Neuronal stem cell (in vitro differentiated cells): ENCODE measurements around the gene MS4A18.

Experiments used
- DNase-seq: peaks from one replicate; pipeline ENCODE4 v3.0.0-alpha.2; 2013; ENCODE audit warnings: low spot score
- H2AFZ ChIP-seq: one replicate; pipeline ENCODE4 v1.6.1; 2013; ENCODE audit warnings: mild to moderate bottlenecking, low read length, inconsistent platforms
- H2AK5ac ChIP-seq: 2 replicates; pipeline ENCODE4 v1.6.1; 2013; ENCODE audit warnings: low read depth, mild to moderate bottlenecking, inconsistent platforms, low read length, moderate library complexity, mixed read lengths
- H2BK120ac ChIP-seq: 2 replicates; pipeline ENCODE4 v1.6.1; 2013; ENCODE audit warnings: low read depth, mild to moderate bottlenecking, inconsistent platforms, low read length, moderate library complexity, mixed read lengths
- H2BK12ac ChIP-seq: one replicate; pipeline ENCODE4 v1.6.1; 2013; ENCODE audit warnings: low read length, inconsistent platforms
- H2BK15ac ChIP-seq: 2 replicates; pipeline ENCODE4 v1.6.1; 2013; ENCODE audit warnings: mild to moderate bottlenecking, low read length, inconsistent platforms, mixed read lengths
- H2BK5ac ChIP-seq: one replicate; pipeline ENCODE4 v1.6.1; 2013; ENCODE audit warnings: inconsistent platforms, mild to moderate bottlenecking, low read length, moderate library complexity
- H3K14ac ChIP-seq: one replicate; pipeline ENCODE4 v1.6.1; 2013; ENCODE audit warnings: low read length, inconsistent platforms
- H3K18ac ChIP-seq: 2 replicates; pipeline ENCODE4 v1.6.1; 2013; ENCODE audit warnings: low read length, inconsistent platforms
- H3K23ac ChIP-seq: 2 replicates; pipeline ENCODE4 v1.6.1; 2013; ENCODE audit warnings: low read depth, mild to moderate bottlenecking, mixed read lengths, low read length, inconsistent platforms; ENCODE audit not compliant: poor library complexity
- H3K27ac ChIP-seq: replicated peaks from 3 replicates; pipeline ENCODE4 v1.5.1; 2013; ENCODE audit warnings: low read length, inconsistent platforms
- H3K27me3 ChIP-seq, 3 experiments: 2 replicates each; pipeline ENCODE4 v1.6.1; 2013; ENCODE audit warnings: low read length in 3 of 3, mild to moderate bottlenecking in 2 of 3, inconsistent platforms in 1 of 3, low read depth in 1 of 3, mixed read lengths in 1 of 3, moderate library complexity in 1 of 3; ENCODE audit not compliant: control insufficient read depth in 3 of 3, insufficient read depth in 3 of 3
- H3K36me3 ChIP-seq, 2 donors: replicated peaks in 1 of 2; 2 replicates each; pipeline ENCODE4 v1.6.1; 2013; ENCODE audit warnings: low read length in 2 of 2; ENCODE audit not compliant: control insufficient read depth in 2 of 2, insufficient read depth in 2 of 2
- H3K4ac ChIP-seq: 2 replicates; pipeline ENCODE4 v1.6.1; 2013; ENCODE audit warnings: inconsistent platforms, mild to moderate bottlenecking, low read length, moderate library complexity
- H3K4me1 ChIP-seq, 2 donors: 1 replicate in 1 of 2; 2 replicates in 1 of 2; pipeline ENCODE4 v1.6.1; 2013; ENCODE audit warnings: low read length in 2 of 2, low read depth in 1 of 2; ENCODE audit not compliant: control insufficient read depth in 2 of 2, insufficient read depth in 1 of 2
- H3K4me2 ChIP-seq: one replicate; pipeline ENCODE4 v1.6.1; 2013; ENCODE audit warnings: mild to moderate bottlenecking, low read length, inconsistent platforms; ENCODE audit not compliant: insufficient read depth, poor library complexity, severe bottlenecking
- H3K4me3 ChIP-seq, 2 donors: 2 replicates each; pipeline ENCODE4 v1.5.1; 2013; ENCODE audit warnings: low read length in 2 of 2, mild to moderate bottlenecking in 2 of 2, inconsistent platforms in 1 of 2, moderate library complexity in 1 of 2
- H3K79me1 ChIP-seq: one replicate; pipeline ENCODE4 v1.6.1; 2013; ENCODE audit warnings: low read depth, mild to moderate bottlenecking, inconsistent platforms, low read length, moderate library complexity
- H3K9ac ChIP-seq: one replicate; pipeline ENCODE4 v1.6.1; 2013; ENCODE audit warnings: mild to moderate bottlenecking, low read depth, low read length, inconsistent platforms; ENCODE audit not compliant: poor library complexity
- H3K9me3 ChIP-seq, 2 donors: replicated peaks in 1 of 2; 2 replicates each; pipeline versions ENCODE3 to v1.6.1; 2013; ENCODE audit warnings: low read length in 2 of 2, mild to moderate bottlenecking in 2 of 2, inconsistent platforms in 1 of 2, low read depth in 1 of 2, mixed read lengths in 1 of 2, moderate library complexity in 1 of 2; ENCODE audit not compliant: control insufficient read depth in 2 of 2, insufficient read depth in 1 of 2
- H4K8ac ChIP-seq: one replicate; pipeline ENCODE4 v1.6.1; 2013; ENCODE audit warnings: low read depth, mild to moderate bottlenecking, inconsistent platforms, low read length, moderate library complexity
- H4K91ac ChIP-seq: one replicate; pipeline ENCODE4 v1.6.1; 2013; ENCODE audit warnings: low read length, low read depth, mild to moderate bottlenecking, inconsistent platforms; ENCODE audit not compliant: poor library complexity
- WGBS, 2 donors: extraction: QIAGEN DNeasy Blood & Tissue Kit; methylation state at CpG; one replicate each; pipeline ENCODE4 v1.1.7; 2013; ENCODE audit warnings: missing lambda C conversion rate in 2 of 2, mixed read lengths in 1 of 2; ENCODE audit not compliant: insufficient read length in 2 of 2, insufficient replicate concordance in 1 of 2; ENCODE audit errors: extremely low coverage in 2 of 2; 5-methylcytosine and 5-hydroxymethylcytosine counted together

MS4A18 gene

DNA sequence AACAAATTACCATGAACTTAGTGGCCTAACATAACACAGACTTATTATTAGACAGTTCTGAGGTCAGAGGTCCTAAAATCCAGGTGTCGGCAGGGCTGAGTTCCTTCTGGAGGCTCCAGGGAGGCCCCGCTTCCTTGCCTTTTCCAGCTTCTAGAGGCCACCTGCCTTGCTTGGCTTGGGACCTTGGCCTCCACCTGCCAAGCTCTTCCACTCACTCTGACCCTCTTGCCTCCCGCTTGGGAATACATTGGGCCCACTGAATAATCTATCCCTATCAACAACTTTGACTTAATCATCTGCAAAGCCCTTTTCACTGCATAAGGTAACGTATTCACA is 57.4 kb downstream of the MS4A18 start:
- Histone ChIP-seq H4K8ac (no peak overlapping the region), H2BK5ac (no peak overlapping the region), H4K91ac (no peak overlapping the region), H2BK12ac (no peak overlapping the region), H3K9ac (no peak overlapping the region), H3K79me1 (no peaks in the 10 kb centered on the region), H3K4me2 (no peak overlapping the region), H2BK15ac (no peak overlapping the region), H3K18ac (no peak overlapping the region), H3K4me1 (peaks cover 0 to 3% of the 10 kb centered on the region in 2 donors), H2AFZ (no peak overlapping the region), H3K36me3 (no peaks in the 10 kb centered on the region), H3K14ac (no peak overlapping the region), H3K27me3 (no peaks in the 10 kb centered on the region), H2BK120ac (no peak overlapping the region), H3K9me3 (no peaks in the 10 kb centered on the region), H3K23ac (no peak overlapping the region), H3K27ac (no peak overlapping the region), H3K4me3 (no peak overlapping the region), H2AK5ac (no peak overlapping the region), H3K4ac (no peak overlapping the region)
- no CpG with 5 or more reads among the region's 4 CpGs for WGBS, 2 donors
- no peak for DNase-seq

DNA sequence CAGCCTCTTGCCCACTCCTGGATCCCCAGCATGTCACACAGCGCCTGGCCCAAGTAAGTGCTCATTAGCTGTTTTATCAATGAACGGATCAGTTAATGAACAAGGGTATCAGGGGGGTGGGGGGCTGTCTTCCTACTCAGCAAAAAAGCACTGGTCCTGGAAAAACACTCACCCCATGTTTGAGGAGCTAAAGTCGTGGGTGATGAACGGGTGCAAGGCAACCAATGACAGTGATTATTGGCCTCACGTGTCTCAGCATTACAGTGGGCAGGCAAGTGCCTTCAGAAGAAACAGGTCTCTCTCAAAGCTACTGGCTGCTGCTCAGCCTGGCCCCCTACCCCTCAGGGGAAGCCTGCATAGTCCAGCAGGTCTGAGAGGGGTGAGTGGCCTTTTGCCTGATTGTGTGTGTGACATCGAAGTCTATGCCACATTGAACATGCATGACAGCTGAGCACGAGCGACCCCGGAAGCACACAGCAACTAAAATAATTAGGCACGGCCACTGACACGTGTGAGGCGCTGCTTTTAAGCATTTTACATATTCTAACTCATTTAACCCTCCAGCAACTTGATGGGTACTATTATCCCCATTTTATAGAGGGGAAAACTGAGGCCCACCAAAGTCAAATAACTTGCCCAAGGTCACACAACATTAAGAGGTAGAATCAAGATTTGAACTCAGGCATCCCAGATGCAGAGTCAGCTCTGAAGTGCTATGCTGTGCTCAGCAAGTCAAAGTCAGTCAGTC is 58.0 kb downstream of the MS4A18 start:
- no peak overlapping the region for H3K18ac ChIP-seq
- DNase-seq = no peak
- no peak overlapping the region for H3K4ac ChIP-seq
- no peak overlapping the region for H2AK5ac ChIP-seq
- no CpG with 5 or more reads among the region's 12 CpGs for WGBS, 2 donors
- H3K14ac ChIP-seq = no peak overlapping the region
- no peak overlapping the region for H4K8ac ChIP-seq
- no peak overlapping the region for H3K9ac ChIP-seq
- H3K4me1 ChIP-seq = peaks cover 0 to 3% of the 10 kb centered on the region in 2 donors
- no peak overlapping the region for H3K27ac ChIP-seq
- H3K4me3 ChIP-seq = no peak overlapping the region
- H3K79me1 ChIP-seq = no peaks in the 10 kb centered on the region
- no peak overlapping the region for H3K23ac ChIP-seq
- no peak overlapping the region for H4K91ac ChIP-seq
- H2AFZ ChIP-seq = no peak overlapping the region
- H3K9me3 ChIP-seq = no peaks in the 10 kb centered on the region
- no peak overlapping the region for H2BK120ac ChIP-seq
- H3K36me3 ChIP-seq = no peaks in the 10 kb centered on the region
- H3K4me2 ChIP-seq = no peak overlapping the region
- no peak overlapping the region for H2BK12ac ChIP-seq
- H2BK5ac ChIP-seq = no peak overlapping the region
- no peak overlapping the region for H2BK15ac ChIP-seq
- no peaks in the 10 kb centered on the region for H3K27me3 ChIP-seq

GRCh38 chr11:60783141-60783484 is 58.6 kb downstream of the MS4A18 start:
- Histone ChIP-seq H3K27ac (no peak overlapping the region), H3K9ac (no peak overlapping the region), H3K36me3 (no peaks in the 10 kb centered on the region), H2AK5ac (no peak overlapping the region), H3K4ac (no peak overlapping the region), H2BK5ac (no peak overlapping the region), H2AFZ (no peak overlapping the region), H3K23ac (no peak overlapping the region), H3K27me3 (no peaks in the 10 kb centered on the region), H2BK120ac (no peak overlapping the region), H2BK15ac (no peak overlapping the region), H4K91ac (no peak overlapping the region), H2BK12ac (no peak overlapping the region), H3K4me2 (no peak overlapping the region), H4K8ac (no peak overlapping the region), H3K4me3 (no peak overlapping the region), H3K14ac (no peak overlapping the region), H3K4me1 (peaks cover 0 to 3% of the 10 kb centered on the region in 2 donors), H3K18ac (no peak overlapping the region), H3K9me3 (no peaks in the 10 kb centered on the region), H3K79me1 (no peaks in the 10 kb centered on the region)
- no peak for DNase-seq
- no CpG with 5 or more reads among the region's 8 CpGs for WGBS, 2 donors

GRCh38 chr11:60783911-60784310 is 59.4 kb downstream of the MS4A18 start:
- Histone ChIP-seq H3K14ac (no peak overlapping the region), H3K27ac (no peak overlapping the region), H3K9me3 (no peaks in the 10 kb centered on the region), H2AK5ac (no peak overlapping the region), H3K4me3 (no peak overlapping the region), H2BK120ac (no peak overlapping the region), H3K79me1 (no peaks in the 10 kb centered on the region), H2BK12ac (no peak overlapping the region), H2AFZ (no peak overlapping the region), H3K4me1 (peaks cover 0 to 3% of the 10 kb centered on the region in 2 donors), H3K36me3 (no peaks in the 10 kb centered on the region), H4K8ac (no peak overlapping the region), H3K4ac (no peak overlapping the region), H2BK5ac (no peak overlapping the region), H3K18ac (no peak overlapping the region), H4K91ac (no peak overlapping the region), H3K9ac (no peak overlapping the region), H3K23ac (no peak overlapping the region), H3K4me2 (no peak overlapping the region), H2BK15ac (no peak overlapping the region), H3K27me3 (no peaks in the 10 kb centered on the region)
- WGBS, 2 donors = no CpG with 5 or more reads among the region's 7 CpGs
- no peak for DNase-seq
